H1 (cell line): Measurements from ENCODE around the gene CAV1. TPM values are rescaled to one million over a fixed set of nuclear protein-coding genes. Genes with fewer than 3 reads are reported as not detected.

ENCODE experiments used
- CTCF ChIA-PET: fragments of 300-600 bp; sonication (Branson Sonifier 250); formaldehyde crosslinking; loops from one replicate; lab custom pipeline; 2021; ENCODE audit not compliant: partially characterized antibody; lab: Charles Lee
- POLR2A ChIA-PET: fragments of 300-600 bp; sonication (Branson Sonifier 250); formaldehyde crosslinking; loops from one replicate; lab custom pipeline; 2021; ENCODE audit warnings: inconsistent platforms; ENCODE audit not compliant: partially characterized antibody; lab: Charles Lee
- DNase-seq, 2 experiments: peaks; one replicate each; pipeline versions ENCODE4 v3.0.0 to v3.0.0-alpha.2; 2010 to 2022; ENCODE audit warnings: low spot score in 2 of 2, low read depth in 1 of 2, mixed read lengths in 1 of 2
- FAIRE-seq: peaks from 2 replicates; lab custom pipeline; 2011; peaks lifted over from hg19 to GRCh38; lab: Jason Lieb, UNC
- H2AFZ ChIP-seq: 2 replicates; pipeline ENCODE4 v1.8.1; 2012; ENCODE audit warnings: low read length, inconsistent platforms
- H2AK5ac ChIP-seq: 2 replicates; pipeline ENCODE4 v1.6.1; 2013; ENCODE audit warnings: low read depth, low read length
- H2BK120ac ChIP-seq: replicated peaks from 2 replicates; pipeline ENCODE3; 2013; ENCODE audit warnings: low read depth, low read length, inconsistent platforms
- H2BK12ac ChIP-seq: 2 replicates; pipeline ENCODE4 v1.6.1; 2013; ENCODE audit warnings: low read depth, low read length
- H2BK15ac ChIP-seq: 2 replicates; pipeline ENCODE4 v1.6.1; 2013; ENCODE audit warnings: low read length
- H2BK20ac ChIP-seq: 2 replicates; pipeline ENCODE4 v1.6.1; 2013; ENCODE audit warnings: low read length
- H2BK5ac ChIP-seq: 2 replicates; pipeline ENCODE4 v1.6.1; 2013; ENCODE audit warnings: low read depth, low read length
- H3K14ac ChIP-seq: 2 replicates; pipeline ENCODE4 v1.6.1; 2013; ENCODE audit warnings: inconsistent platforms; ENCODE audit not compliant: insufficient read length
- H3K18ac ChIP-seq: 2 replicates; pipeline ENCODE4 v1.6.1; 2013; ENCODE audit warnings: low read length; ENCODE audit errors: extremely low read depth
- H3K23ac ChIP-seq: 2 replicates; pipeline ENCODE4 v1.6.1; 2013; ENCODE audit warnings: inconsistent platforms; ENCODE audit not compliant: insufficient read length
- H3K23me2 ChIP-seq: 2 replicates; pipeline ENCODE4 v1.6.1; 2013; ENCODE audit warnings: low read depth, low read length
- H3K27ac ChIP-seq: 2 replicates; pipeline ENCODE4 v1.6.1; 2011; ENCODE audit warnings: low read depth, low read length, inconsistent platforms
- H3K27me3 ChIP-seq, 4 experiments: replicated peaks in 1 of 4; 1 replicate in 1 of 4; 2 replicates in 3 of 4; pipeline versions ENCODE4 v1.6.1 to v1.8.1; 2011 to 2013; ENCODE audit warnings: low read length in 3 of 4, mild to moderate bottlenecking in 3 of 4, inconsistent platforms in 2 of 4, mixed read lengths in 2 of 4, moderate library complexity in 1 of 4; ENCODE audit not compliant: control insufficient read depth in 3 of 4, insufficient read depth in 3 of 4; ENCODE audit errors: extremely low read depth in 1 of 4
- H3K36me3 ChIP-seq, 4 experiments: 2 replicates each; pipeline versions ENCODE4 v1.6.1 to v1.8.1; 2011 to 2013; ENCODE audit warnings: mild to moderate bottlenecking in 4 of 4, low read length in 3 of 4, moderate library complexity in 2 of 4, control low read depth in 1 of 4, inconsistent platforms in 1 of 4; ENCODE audit not compliant: insufficient read depth in 4 of 4, control insufficient read depth in 2 of 4
- H3K4ac ChIP-seq: replicated peaks from 2 replicates; pipeline ENCODE3; 2013; ENCODE audit warnings: low read length, low read depth, mixed read lengths, inconsistent platforms; ENCODE audit not compliant: insufficient read length
- H3K4me1 ChIP-seq, 4 experiments: replicated peaks in 1 of 4; 1 replicate in 1 of 4; 2 replicates in 3 of 4; pipeline versions ENCODE4 v1.6.1 to v1.8.1; 2011 to 2013; ENCODE audit warnings: low read length in 3 of 4, inconsistent platforms in 2 of 4, mixed read lengths in 1 of 4; ENCODE audit not compliant: insufficient read depth in 4 of 4, control insufficient read depth in 3 of 4
- H3K4me2 ChIP-seq, 2 experiments: 2 replicates each; pipeline versions ENCODE4 v1.6.1 to v1.8.1; 2011 to 2013; ENCODE audit warnings: low read depth in 2 of 2, low read length in 2 of 2, control low read depth in 1 of 2, inconsistent platforms in 1 of 2, mild to moderate bottlenecking in 1 of 2; ENCODE audit not compliant: insufficient read depth in 1 of 2
- H3K4me3 ChIP-seq, 4 experiments: fragments of 200-600, 300-600 bp in 1 of 4; sonication (generic), shearing (Covaris generic), sonication (Bioruptor Twin) in 1 of 4; 2 replicates each; pipeline versions ENCODE4 v1.5.1 to v1.8.1; 2011 to 2016; ENCODE audit warnings: low read length in 4 of 4, low read depth in 3 of 4, control low read depth in 2 of 4, inconsistent platforms in 2 of 4, mild to moderate bottlenecking in 2 of 4, mixed read lengths in 1 of 4, moderate library complexity in 1 of 4; ENCODE audit not compliant: insufficient read depth in 2 of 4; ENCODE audit errors: extremely low read depth in 1 of 4
- H3K56ac ChIP-seq: replicated peaks from 2 replicates; pipeline ENCODE3; 2013; ENCODE audit warnings: low read depth, mild to moderate bottlenecking, mixed read lengths, low read length, inconsistent platforms; ENCODE audit not compliant: insufficient read length
- H3K79me1 ChIP-seq: 2 replicates; pipeline ENCODE4 v1.6.1; 2013; ENCODE audit warnings: low read depth, low read length, control low read depth
- H3K79me2 ChIP-seq, 2 experiments: 2 replicates each; pipeline versions ENCODE4 v1.6.1 to v1.8.1; 2012 to 2013; ENCODE audit warnings: low read length in 2 of 2, mild to moderate bottlenecking in 2 of 2, inconsistent platforms in 1 of 2; ENCODE audit not compliant: insufficient read depth in 2 of 2, control insufficient read depth in 1 of 2
- H3K9ac ChIP-seq, 4 experiments: replicated peaks in 1 of 4; 1 replicate in 1 of 4; 2 replicates in 3 of 4; pipeline versions ENCODE4 v1.6.1 to v1.8.1; 2011 to 2013; ENCODE audit warnings: low read depth in 3 of 4, low read length in 3 of 4, control low read depth in 2 of 4, mild to moderate bottlenecking in 2 of 4, moderate library complexity in 2 of 4, inconsistent platforms in 1 of 4; ENCODE audit errors: extremely low read depth in 1 of 4
- H3K9me3 ChIP-seq, 2 experiments: 2 replicates each; pipeline versions ENCODE4 v1.6.1 to v1.8.1; 2012 to 2013; ENCODE audit warnings: mild to moderate bottlenecking in 2 of 2, moderate library complexity in 2 of 2, control low read depth in 1 of 2, inconsistent platforms in 1 of 2, low read depth in 1 of 2, low read length in 1 of 2, mixed read lengths in 1 of 2; ENCODE audit not compliant: insufficient read depth in 2 of 2
- H4K20me1 ChIP-seq, 2 experiments: replicated peaks in 1 of 2; 2 replicates each; pipeline versions ENCODE3 to v1.8.1; 2011 to 2013; ENCODE audit warnings: inconsistent platforms in 2 of 2, low read length in 2 of 2, mild to moderate bottlenecking in 1 of 2; ENCODE audit not compliant: insufficient read depth in 2 of 2, control insufficient read depth in 1 of 2
- H4K5ac ChIP-seq: 2 replicates; pipeline ENCODE4 v1.6.1; 2013; ENCODE audit warnings: low read length, low read depth, mixed read lengths, inconsistent platforms; ENCODE audit not compliant: insufficient read length
- H4K8ac ChIP-seq: 2 replicates; pipeline ENCODE4 v1.8.0; 2013; ENCODE audit warnings: mild to moderate bottlenecking, moderate library complexity, low read length, inconsistent platforms; ENCODE audit not compliant: insufficient read depth; ENCODE audit errors: extremely low read depth
- H4K91ac ChIP-seq: replicated peaks from 2 replicates; pipeline ENCODE3; 2013; ENCODE audit warnings: low read length, mixed read lengths, inconsistent platforms; ENCODE audit not compliant: insufficient read length
- CBX5 ChIP-seq: fragments of 300-800, 300-1000 bp; sonication (generic); IDR thresholded peaks from 2 replicates; pipeline ENCODE4 v1.7.1; 2016; ENCODE audit warnings: antibody characterized with exemption, low read length, low read depth
- CHD1 ChIP-seq: IDR thresholded peaks from 2 replicates; pipeline ENCODE4 v1.6.1; 2012; ENCODE audit warnings: low read depth, low read length, improper control_type of control experiment
- CTBP2 ChIP-seq: IDR thresholded peaks from 2 replicates; pipeline ENCODE4 v1.7.0; 2011; ENCODE audit warnings: borderline replicate concordance, mild to moderate bottlenecking, moderate library complexity, mixed read lengths, low read length; ENCODE audit not compliant: insufficient read depth, insufficient read length
- EZH2 ChIP-seq: fragments of 200-600 bp; sonication (generic); IDR thresholded peaks from 2 replicates; pipeline ENCODE4 v1.7.1; 2012; ENCODE audit warnings: low read depth, mild to moderate bottlenecking, moderate library complexity, low read length, inconsistent platforms; ENCODE audit not compliant: severe bottlenecking
- HDAC6 ChIP-seq: IDR thresholded peaks from one replicate; pipeline ENCODE4 v1.7.1; 2012; ENCODE audit warnings: low read depth, mild to moderate bottlenecking, inconsistent platforms, low read length, moderate library complexity
- KDM4A ChIP-seq: IDR thresholded peaks from one replicate; pipeline ENCODE4 v1.7.1; 2012; ENCODE audit warnings: low read depth, mild to moderate bottlenecking, moderate library complexity, low read length, inconsistent platforms; ENCODE audit not compliant: severe bottlenecking
- KDM5A ChIP-seq: fragments of 200-600 bp; IDR thresholded peaks from 2 replicates; pipeline ENCODE4 v1.7.1; 2012; ENCODE audit warnings: mild to moderate bottlenecking, low read length, inconsistent platforms, mixed read lengths
- MAX ChIP-seq: IDR thresholded peaks from 2 replicates; pipeline ENCODE4 v1.6.1; 2012; ENCODE audit warnings: inconsistent platforms
- NRF1 ChIP-seq: IDR thresholded peaks from 2 replicates; pipeline ENCODE4 v1.6.1; 2011; ENCODE audit warnings: mild to moderate bottlenecking, low read depth, low read length, improper control_type of control experiment
- PHF8 ChIP-seq: fragments of 200-600 bp; sonication (generic); conservative IDR thresholded peaks from 2 replicates; pipeline ENCODE4 v1.7.1; 2012; ENCODE audit warnings: low read depth, mild to moderate bottlenecking, inconsistent platforms, low read length, moderate library complexity
- POLR2A ChIP-seq, 2 experiments: IDR thresholded peaks; 1 replicate in 1 of 2; 2 replicates in 1 of 2; pipeline ENCODE4 v1.6.1; 2011; ENCODE audit warnings: low read depth in 2 of 2, low read length in 2 of 2, mild to moderate bottlenecking in 2 of 2; ENCODE audit errors: control extremely low read depth in 1 of 2
- RXRA ChIP-seq: IDR thresholded peaks from 2 replicates; pipeline ENCODE4 v1.6.1; 2011; ENCODE audit warnings: low read depth, mild to moderate bottlenecking, low read length, moderate library complexity; ENCODE audit not compliant: insufficient read depth
- TAF7 ChIP-seq: optimal IDR thresholded peaks from 2 replicates; pipeline ENCODE3; 2011; ENCODE audit warnings: low read depth, mild to moderate bottlenecking, inconsistent platforms, low read length, moderate library complexity, borderline replicate concordance
- TEAD4 ChIP-seq: IDR thresholded peaks from 2 replicates; pipeline ENCODE4 v1.6.1; 2012; ENCODE audit warnings: low read depth, low read length, inconsistent platforms, mixed read lengths
- WGBS, 2 experiments: shearing (Covaris generic) in 1 of 2; methylation state at CpG; one replicate each; pipeline versions ENCODE4 v1.1.6 to v1.1.7; 2013 to 2015; ENCODE audit warnings: low lambda C conversion rate in 2 of 2, mixed read lengths in 2 of 2, inconsistent platforms in 1 of 2, low coverage in 1 of 2, missing lambda C conversion rate in 1 of 2; ENCODE audit not compliant: insufficient replicate concordance in 2 of 2, insufficient coverage in 1 of 2, insufficient read length in 1 of 2; ENCODE audit errors: extremely low coverage in 1 of 2, missing lambda C conversion rate in 1 of 2; 5-methylcytosine and 5-hydroxymethylcytosine counted together
- polyA plus RNA-seq, 7 experiments: library from polyadenylated mRNA; depleted of rRNA in 3 of 7; stranded (reverse) in 5 of 7; unstranded in 2 of 7; fragments of >200 nt in 5 of 7; fragments of 200-250 nt in 2 of 7; gene quantifications; 1 replicate in 5 of 7; 2 replicates in 1 of 7; 4 replicates in 1 of 7; pipeline versions ENCODE4 v1.2.1 to v1.2.3, GENCODE V29; 2011 to 2013; ENCODE audit warnings: missing spikeins in 2 of 7, mixed read lengths in 2 of 7
- total RNA-seq: library from RNA; stranded (reverse); fragmentation: NEBNext Ultra II Directional; extraction: Animal tissue kit (Norgen Biotek cat#: 25700); gene quantifications from 2 replicates; pipeline ENCODE4 v1.2.1, GENCODE V29; 2021

The CAV1 gene
- total and polyA plus RNA-seq, 2 of the 8 experiments (the other 6 are each of a cell fraction or from before 2014, with no cell fraction given) = 16.3 to 21.8 TPM

GRCh38 chr7:116557901-116558300 lies 33.1 kb downstream of the CAV1 start:
- H2AFZ ChIP-seq = no peak overlapping the region
- no peaks in the 10 kb centered on the region for H3K27me3 ChIP-seq
- H2BK20ac ChIP-seq = no peak overlapping the region
- no peaks in the 10 kb centered on the region for H3K79me2 ChIP-seq
- no peak overlapping the region for H3K9ac ChIP-seq
- no peak overlapping the region for H3K14ac ChIP-seq
- H2BK12ac ChIP-seq = no peak overlapping the region
- no peak overlapping the region for H2BK15ac ChIP-seq
- H4K8ac ChIP-seq = no peak overlapping the region
- no peak overlapping the region for H4K91ac ChIP-seq
- POLR2A ChIA-PET = interaction anchor here (0.6 kb wide), 1 partner anchor 395 kb away, joined by 3 read pairs; no protein-coding TSS in a partner anchor
- no peak overlapping the region for H2AK5ac ChIP-seq
- H3K79me1 ChIP-seq = no peaks in the 10 kb centered on the region
- WGBS, 2 experiments = 90% methylated on average over 4 of the region's 4 CpGs; no CpG with 5 or more reads in 1 of the 2 experiments
- FAIRE-seq (no peak), DNase-seq (no peak)
- H3K4me1 ChIP-seq = peaks cover 0 to 3% (median 0%) of the 10 kb centered on the region in 4 experiments; a peak in 1 of 7 replicates
- CTCF ChIA-PET = interaction anchor here (0.6 to 1.4 kb wide), 2 partner anchors 31 to 34 kb away, joined by 3 to 5 read pairs; no protein-coding TSS in a partner anchor
- H3K23me2 ChIP-seq = no peaks in the 10 kb centered on the region; the same call in 1 of the 2 replicates
- no peak overlapping the region for H3K4me2 ChIP-seq
- H3K56ac ChIP-seq = no peak overlapping the region
- no peak overlapping the region for H3K4ac ChIP-seq
- no peak overlapping the region for H3K27ac ChIP-seq
- H3K4me3 ChIP-seq = no peak overlapping the region
- H3K18ac ChIP-seq = no peak overlapping the region
- no peak overlapping the region for H2BK120ac ChIP-seq
- no peak overlapping the region for H4K5ac ChIP-seq
- H3K23ac ChIP-seq = no peak overlapping the region
- H2BK5ac ChIP-seq = no peak overlapping the region
- H4K20me1 ChIP-seq = no peaks in the 10 kb centered on the region
- H3K36me3 ChIP-seq = no peaks in the 10 kb centered on the region
- H3K9me3 ChIP-seq = no peaks in the 10 kb centered on the region
- TF ChIP-seq EZH2 (no peak), POLR2A (IDR thresholded peaks at IDR 0.05; ENCODE audit: control extremely low read depth in 1 of 2, low read depth in 2 of 2, low read length in 2 of 2) (no peak), MAX (no peak), KDM4A (no peak), RXRA (no peak), TEAD4 (no peak), CBX5 (no peak), HDAC6 (no peak), KDM5A (no peak), NRF1 (no peak), TAF7 (no peak), CHD1 (no peak), PHF8 (no peak), CTBP2 (no peak)
